GM12878 (cell line): ENCODE measurements around the gene STX12. TPM values are rescaled to one million over a fixed set of nuclear protein-coding genes. Genes with fewer than 3 reads are reported as not detected.

Experiments
- ATAC-seq: fragments of 200-7000 bp; cut with Tn5 transposase; 3 replicates; pipeline ENCODE4 v1.9.1; 2020; ENCODE audit warnings: mild to moderate bottlenecking, moderate library complexity
- BruUV-seq: library from RNA; stranded (reverse); fragments of 400-500 nt; replicated peaks from 2 replicates; lab custom pipeline; 2021; lab: Mats Ljungman, UMichigan
- CTCF ChIA-PET: fragments of 300-600 bp; sonication (Branson Sonifier 250); formaldehyde crosslinking; extraction: SDS; loops from one replicate; lab custom pipeline; 2021; ENCODE audit warnings: inconsistent platforms; lab: Yijun Ruan, JAX
- POLR2A ChIA-PET: fragments of 350-600 bp; formaldehyde crosslinking; extraction: SDS; loops from one replicate; lab custom pipeline; 2021; ENCODE audit warnings: inconsistent platforms; lab: Charles Lee
- RAD21 ChIA-PET: fragments of 300-600 bp; sonication (Branson Sonifier 250); formaldehyde crosslinking; loops from one replicate; lab custom pipeline; 2023; ENCODE audit warnings: antibody characterized with exemption; ENCODE audit not compliant: unreplicated experiment; lab: Charles Lee
- SMC1A ChIA-PET: fragments of 300-600 bp; sonication (Branson Sonifier 250); formaldehyde crosslinking; loops from one replicate; lab custom pipeline; 2023; ENCODE audit not compliant: unreplicated experiment, uncharacterized antibody; lab: Charles Lee
- DNase-seq: peaks from one replicate; pipeline ENCODE4 v3.0.0-alpha.2; 2011; ENCODE audit warnings: low read depth, low spot score
- FAIRE-seq: peaks from 3 replicates; lab custom pipeline; 2011; peaks lifted over from hg19 to GRCh38; lab: Jason Lieb, UNC
- H2AFZ ChIP-seq: 2 replicates; pipeline ENCODE4 v1.6.0; 2011; ENCODE audit warnings: low read depth, low read length, control low read depth; ENCODE audit not compliant: control insufficient read depth
- H3K27ac ChIP-seq: 2 replicates; pipeline ENCODE4 v1.5.1; 2011; ENCODE audit warnings: control low read depth; ENCODE audit not compliant: control insufficient read depth, insufficient read depth
- H3K27me3 ChIP-seq, 2 experiments: replicated peaks in 1 of 2; 2 replicates each; pipeline versions ENCODE4 v1.6.0 to v1.6.1; 2011; ENCODE audit warnings: low read length in 1 of 2; ENCODE audit not compliant: control insufficient read depth in 2 of 2, insufficient read depth in 2 of 2
- H3K36me3 ChIP-seq, 2 experiments: 2 replicates each; pipeline ENCODE4 v1.5.1; 2011; ENCODE audit warnings: low read length in 1 of 2; ENCODE audit not compliant: control insufficient read depth in 2 of 2, insufficient read depth in 2 of 2
- H3K4me1 ChIP-seq: 2 replicates; pipeline ENCODE4 v1.6.1; 2011; ENCODE audit warnings: mild to moderate bottlenecking, low read length, moderate library complexity, mixed read lengths; ENCODE audit not compliant: control insufficient read depth, insufficient read depth
- H3K4me2 ChIP-seq: 2 replicates; pipeline ENCODE4 v1.6.0; 2011; ENCODE audit warnings: control low read depth; ENCODE audit not compliant: control insufficient read depth, insufficient read depth
- H3K4me3 ChIP-seq: fragments of 200-600 bp; sonication (generic); 2 replicates; pipeline ENCODE4 v1.5.1; 2016
- H3K79me2 ChIP-seq: 2 replicates; pipeline ENCODE4 v1.6.0; 2011; ENCODE audit warnings: low read length; ENCODE audit not compliant: control insufficient read depth, insufficient read depth
- H3K9ac ChIP-seq: 2 replicates; pipeline ENCODE4 v1.8.0; 2011; ENCODE audit warnings: low read length, control low read depth, mixed read lengths; ENCODE audit not compliant: control insufficient read depth, insufficient read depth
- H3K9me3 ChIP-seq: replicated peaks from 3 replicates; pipeline ENCODE4 v1.5.1; 2011; ENCODE audit warnings: mild to moderate bottlenecking, low read length; ENCODE audit not compliant: control insufficient read depth, insufficient read depth
- H4K20me1 ChIP-seq: 2 replicates; pipeline ENCODE4 v1.6.0; 2011; ENCODE audit not compliant: control insufficient read depth, insufficient read depth
- CEBPZ ChIP-seq: fragments of 150-350 bp; IDR thresholded peaks from 2 replicates; pipeline ENCODE4 v1.6.1; 2016; ENCODE audit warnings: low read depth, low read length
- CHD1 ChIP-seq: IDR thresholded peaks from 2 replicates; pipeline ENCODE4 v1.6.1; 2012; ENCODE audit warnings: low read depth, low read length, improper control_type of control experiment
- POLR2A ChIP-seq: IDR thresholded peaks from 2 replicates; pipeline ENCODE4 v1.6.1; 2011; ENCODE audit warnings: low read depth, mild to moderate bottlenecking, low read length
- REST ChIP-seq: IDR thresholded peaks from 2 replicates; pipeline ENCODE4 v1.6.1; 2012; ENCODE audit warnings: mild to moderate bottlenecking, low read depth, low read length
- TCF7 ChIP-seq: IDR thresholded peaks from 2 replicates; pipeline ENCODE4 v1.6.1; 2014; ENCODE audit warnings: antibody characterized with exemption, borderline replicate concordance
- WGBS: methylation state at CpG from one replicate; pipeline ENCODE4 v1.1.6; 2016; ENCODE audit warnings: low lambda C conversion rate; ENCODE audit not compliant: insufficient replicate concordance, insufficient coverage; ENCODE audit errors: missing lambda C conversion rate; 5-methylcytosine and 5-hydroxymethylcytosine counted together
- in situ Hi-C: fragments of 300-500 bp; cut with MboI; formaldehyde crosslinking; loops from 9 replicates; pipeline ENCODE4 v1.14.3; 2018; ENCODE audit warnings: mixed read lengths
- intact Hi-C: fragments of 100-400 bp; cut with micrococcal nuclease; formaldehyde crosslinking; loops from one replicate; pipeline ENCODE4 v1.14.2; 2022; ENCODE audit not compliant: unreplicated experiment
- polyA plus RNA-seq, 11 experiments: library from polyadenylated mRNA; depleted of rRNA in 4 of 11; unstranded in 6 of 11; stranded (reverse) in 5 of 11; fragments of >200 nt; fragmentation: Nextera tagmentation in 4 of 11; fragmentation: Illumina TruSeq in 1 of 11; extraction: Ambion mirVana in 4 of 11; extraction: Trizol in 1 of 11; gene quantifications; 1 replicate in 1 of 11; 2 replicates in 10 of 11; pipeline versions ENCODE4 v1.2.1 to v1.2.3, GENCODE V29; 2011 to 2016; ENCODE audit warnings: inconsistent platforms in 2 of 11, missing spikeins in 2 of 11, low read depth in 1 of 11
- total RNA-seq, 4 experiments: library from RNA; depleted of rRNA in 3 of 4; stranded (reverse); fragments of >200 nt in 3 of 4; fragmentation: Illumina TruSeq in 1 of 4; extraction: Trizol in 1 of 4; gene quantifications; 2 replicates each; pipeline versions ENCODE4 v1.2.1 to v1.2.3, GENCODE V29; 2013 to 2021

The STX12 gene
- total and polyA plus RNA-seq, 10 of the 15 experiments (the other 5 are each of a cell fraction or from before 2014, with no cell fraction given), result 20.2 to 35.0 (median 28.1) TPM

GRCh38 chr1:27823784-27824183 lies 50.8 kb downstream of the STX12 start:
- Histone ChIP-seq H3K9ac (no peak overlapping the region), H3K27ac (no peak overlapping the region), H3K4me2 (no peak overlapping the region), H3K9me3 (no peaks in the 10 kb centered on the region), H2AFZ (no peak overlapping the region), H3K36me3 (peaks cover 5 to 7% of the 10 kb centered on the region in 2 experiments), H3K79me2 (no peaks in the 10 kb centered on the region), H3K27me3 (no peaks in the 10 kb centered on the region), H4K20me1 (no peaks in the 10 kb centered on the region), H3K4me3 (no peak overlapping the region), H3K4me1 (no peaks in the 10 kb centered on the region)
- WGBS, result 98% methylated on average over 4 of the region's 4 CpGs
- BruUV-seq, result TSS peak; percentile 49
- TF ChIP-seq TCF7 (no peak), CEBPZ (no peak), REST (no peak), POLR2A (no peak), CHD1 (no peak)
- CTCF ChIA-PET, result no interaction called here
- intact Hi-C loops, result no loop called here
- RAD21 ChIA-PET, result interaction anchor here (1.6 kb wide), 1 partner anchor 152 kb away, joined by 3 read pairs; the partner anchor contains the start of gene IFI6
- FAIRE-seq (no peak), ATAC-seq (no peak), DNase-seq (no peak)
- SMC1A ChIA-PET, result no interaction called here
- in situ Hi-C loops, result no loop called here
- POLR2A ChIA-PET, result no interaction called here
